Brain microvascular endothelial cell (primary cell): ENCODE measurements around the gene GTPBP1.

ENCODE experiments used
- DNase-seq: peaks from one replicate; pipeline ENCODE4 v3.0.0-alpha.2; 2020
- H3K27ac ChIP-seq: fragments of 250-450 bp; sonication (Bioruptor Pico); 2 replicates; pipeline ENCODE4 v1.5.1; 2020; ENCODE audit warnings: mild to moderate bottlenecking, moderate library complexity
- H3K27me3 ChIP-seq: fragments of 250-450 bp; sonication (Bioruptor Pico); replicated peaks from 2 replicates; pipeline ENCODE4 v1.5.1; 2020; ENCODE audit warnings: mild to moderate bottlenecking
- H3K36me3 ChIP-seq: fragments of 250-450 bp; sonication (Bioruptor Pico); replicated peaks from 2 replicates; pipeline ENCODE4 v1.5.1; 2020; ENCODE audit warnings: mild to moderate bottlenecking
- H3K4me3 ChIP-seq: 2 replicates; pipeline ENCODE4 v1.5.1; 2011; ENCODE audit warnings: low read depth, mild to moderate bottlenecking, control low read depth, low read length, moderate library complexity
- CTCF ChIP-seq: IDR thresholded peaks from 2 replicates; pipeline ENCODE4 v1.5.1; 2011; ENCODE audit warnings: low read depth, mild to moderate bottlenecking, moderate library complexity, low read length, control low read depth, inconsistent platforms; ENCODE audit errors: missing control alignments
- in situ Hi-C: cut with HindIII; loops from 2 replicates; pipeline ENCODE4 v1.10.0; 2017; ENCODE audit warnings: low sequenced_read_pairs, low pct_ligation_motif_present

Gene GTPBP1

GRCh38 chr22:38735465-38736256 lies 29.9 kb downstream of the GTPBP1 start:
- Histone ChIP-seq H3K27ac (no peak overlapping the region), H3K36me3 (peaks cover 66% of the 10 kb centered on the region), H3K27me3 (no peaks in the 10 kb centered on the region), H3K4me3 (no peak overlapping the region)
- DNase-seq: no peak
- in situ Hi-C loops: no loop called here
- no peak for TF ChIP-seq CTCF

- Histone ChIP-seq H3K27me3 (no peaks in the 10 kb centered on the region), H3K4me3 (no peak overlapping the region), H3K27ac (no peak overlapping the region), H3K36me3 (peaks cover 66% of the 10 kb centered on the region)
- no peak for TF ChIP-seq CTCF
- no peak for DNase-seq
- in situ Hi-C loops: no loop called here
These were observed 30.5 kb downstream of the GTPBP1 start for GRCh38 chr22:38736257-38736570.

GRCh38 chr22:38737302-38738060 lies 31.7 kb downstream of the GTPBP1 start:
- no peak for DNase-seq
- H3K4me3 ChIP-seq: no peak overlapping the region
- no peaks in the 10 kb centered on the region for H3K27me3 ChIP-seq
- no peak overlapping the region for H3K27ac ChIP-seq
- peaks cover 64% of the 10 kb centered on the region for H3K36me3 ChIP-seq
- TF ChIP-seq CTCF: no peak
- in situ Hi-C loops: no loop called here

- TF ChIP-seq CTCF: no peak
- H3K27ac ChIP-seq: no peak overlapping the region
- H3K27me3 ChIP-seq: no peaks in the 10 kb centered on the region
- DNase-seq: no peak
- peaks cover 62% of the 10 kb centered on the region for H3K36me3 ChIP-seq
- no peak overlapping the region for H3K4me3 ChIP-seq
- in situ Hi-C loops: no loop called here
These were observed 32.8 kb downstream of the GTPBP1 start for GRCh38 chr22:38738475-38739070.

GRCh38 chr22:38739300-38740055 lies 33.7 kb downstream of the GTPBP1 start:
- in situ Hi-C loops: no loop called here
- Histone ChIP-seq H3K27me3 (no peaks in the 10 kb centered on the region), H3K27ac (no peak overlapping the region), H3K4me3 (no peak overlapping the region), H3K36me3 (peaks cover 55% of the 10 kb centered on the region)
- no peak for TF ChIP-seq CTCF
- DNase-seq: no peak
